NK-92 (cell line): ENCODE data around the gene STK11.

Experiments
- DNase-seq: peaks from one replicate; lab custom pipeline; 2025; ENCODE audit not compliant: unreplicated experiment; lab: John Stamatoyannopoulos, UW

Gene STK11

DNA sequence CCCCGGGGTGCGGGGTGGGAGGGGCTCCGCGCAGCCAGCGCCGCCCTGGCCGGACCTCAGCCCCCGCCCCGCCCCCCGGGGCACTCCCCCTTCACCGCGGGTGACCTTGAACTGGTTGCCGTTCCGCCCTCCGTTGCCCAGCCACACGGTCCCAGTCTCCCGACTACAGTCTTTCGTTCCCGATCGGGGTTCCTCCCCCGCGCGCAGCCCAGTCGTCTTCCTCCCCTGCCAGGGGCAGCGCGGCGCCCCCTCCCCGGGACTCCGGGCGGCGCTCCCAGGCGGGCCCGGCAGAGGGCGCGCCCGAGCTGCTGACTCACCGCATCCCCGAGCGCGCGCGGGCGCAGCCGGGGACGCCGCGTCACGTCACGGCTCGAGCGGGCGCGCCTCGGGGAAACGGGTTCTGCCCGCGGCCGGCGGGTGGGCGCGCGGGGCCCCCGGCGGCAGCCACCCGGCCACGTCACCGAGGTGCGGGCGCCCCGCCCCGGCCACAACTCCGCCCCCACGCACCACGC, 43.3 kb downstream of the STK11 start:
- DNase-seq, result no peak

DNA sequence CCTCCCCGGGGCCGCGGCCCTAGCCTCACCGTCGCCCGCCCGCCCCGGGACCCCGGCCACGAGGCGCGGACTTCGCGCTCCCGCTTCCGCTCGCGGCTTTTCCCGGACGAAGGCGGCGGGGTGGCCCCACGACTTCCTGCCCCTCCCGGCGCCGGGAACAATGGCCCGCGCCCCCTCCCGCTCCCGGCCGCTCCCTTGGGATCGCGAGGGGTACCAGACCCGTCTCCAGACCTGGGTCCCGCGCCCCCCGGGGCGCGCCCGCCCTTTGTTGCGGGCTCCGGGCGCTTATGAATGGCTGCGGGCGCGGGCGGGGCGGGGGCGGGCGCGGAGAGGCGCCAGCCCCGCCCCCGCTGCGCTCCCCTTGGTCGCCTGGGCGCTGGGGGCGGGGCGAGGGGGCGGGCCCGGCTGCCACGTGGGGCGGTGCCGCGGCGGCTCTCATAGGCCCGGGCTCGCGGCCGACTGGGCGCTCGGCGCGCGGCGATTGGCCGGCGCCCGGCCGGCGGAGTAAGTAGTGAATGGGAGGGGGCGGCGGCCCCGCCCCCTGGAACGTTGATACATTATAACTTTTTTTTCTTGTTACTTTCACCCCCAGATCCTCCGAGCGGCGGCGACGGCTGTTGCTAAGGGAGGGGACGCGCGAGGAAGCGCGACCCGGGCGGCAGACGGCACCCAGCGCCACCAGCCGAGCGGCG, 43.9 kb downstream of the STK11 start:
- DNase-seq, result peak; percentile 70

DNA sequence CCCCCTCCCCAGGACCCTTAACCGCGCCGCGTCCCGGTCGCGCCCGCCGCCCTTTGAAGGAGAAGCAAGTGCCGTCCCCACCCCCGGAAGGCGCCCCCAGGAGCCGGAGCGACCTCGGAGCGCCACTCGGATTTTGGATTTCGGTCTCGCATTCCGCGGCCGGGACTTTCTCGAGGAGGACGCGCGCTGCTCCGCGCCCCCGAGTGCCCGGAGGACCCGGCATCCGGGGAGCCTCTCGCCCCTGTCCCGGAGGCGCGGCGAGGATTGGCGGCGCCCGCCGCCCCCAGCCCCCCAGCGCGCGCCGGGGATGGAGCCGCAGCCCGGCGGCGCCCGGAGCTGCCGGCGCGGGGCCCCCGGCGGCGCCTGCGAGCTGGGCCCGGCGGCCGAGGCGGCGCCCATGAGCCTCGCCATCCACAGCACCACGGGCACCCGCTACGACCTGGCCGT, 44.4 kb downstream of the STK11 start:
- DNase-seq, result no peak

GRCh38 chr19:1250437-1251260, 45.1 kb downstream of the STK11 start:
- no peak for DNase-seq

DNA sequence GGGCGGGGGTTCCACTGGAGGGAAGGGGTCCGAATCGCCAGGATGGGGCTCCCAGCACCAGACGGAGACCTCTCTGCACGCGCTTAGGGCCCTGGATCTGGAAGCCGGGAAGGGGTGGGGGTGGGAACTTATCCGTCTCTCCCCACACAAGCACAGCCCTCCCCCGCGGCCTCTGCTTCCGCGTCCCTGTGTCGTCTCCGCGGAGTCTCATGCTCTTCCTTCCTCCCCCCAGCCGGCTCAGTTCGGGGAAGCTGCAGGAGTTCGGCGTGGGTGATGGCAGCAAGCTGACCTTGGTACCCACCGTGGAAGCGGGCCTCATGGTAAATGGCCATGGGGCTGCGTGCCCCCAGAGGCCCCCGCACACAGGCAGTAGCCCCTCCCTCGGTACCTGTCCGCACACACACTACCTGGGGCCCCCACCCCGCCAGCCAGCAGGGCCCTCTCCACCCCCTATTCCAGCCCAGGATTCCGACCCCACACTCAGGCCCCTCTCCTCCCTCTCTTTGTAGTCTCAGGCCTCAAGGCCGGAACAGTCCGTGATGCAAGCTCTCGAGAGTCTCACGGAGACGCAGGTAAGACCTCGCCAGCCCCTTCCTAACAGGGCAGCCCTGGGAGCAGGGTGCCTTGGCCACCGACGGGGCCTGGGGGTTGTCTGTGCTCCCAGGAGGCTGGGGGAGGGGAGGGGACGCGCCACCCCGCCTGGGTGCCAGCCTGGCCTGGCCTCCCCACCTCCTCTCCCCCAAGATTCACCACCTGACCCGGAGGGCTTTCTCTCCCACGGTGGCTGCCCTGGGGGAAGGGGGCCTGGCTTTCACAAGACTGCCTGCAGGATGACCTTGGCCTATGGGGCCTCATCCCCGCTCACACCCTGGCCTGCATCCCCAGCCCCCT, 46.0 kb downstream of the STK11 start:
- DNase-seq, result no peak

GRCh38 chr19:1252221-1252820, 46.7 kb downstream of the STK11 start:
- no peak for DNase-seq

- no peak for DNase-seq
Observed at GRCh38 chr19:1252821-1253513, 47.4 kb downstream of the STK11 start.

DNA sequence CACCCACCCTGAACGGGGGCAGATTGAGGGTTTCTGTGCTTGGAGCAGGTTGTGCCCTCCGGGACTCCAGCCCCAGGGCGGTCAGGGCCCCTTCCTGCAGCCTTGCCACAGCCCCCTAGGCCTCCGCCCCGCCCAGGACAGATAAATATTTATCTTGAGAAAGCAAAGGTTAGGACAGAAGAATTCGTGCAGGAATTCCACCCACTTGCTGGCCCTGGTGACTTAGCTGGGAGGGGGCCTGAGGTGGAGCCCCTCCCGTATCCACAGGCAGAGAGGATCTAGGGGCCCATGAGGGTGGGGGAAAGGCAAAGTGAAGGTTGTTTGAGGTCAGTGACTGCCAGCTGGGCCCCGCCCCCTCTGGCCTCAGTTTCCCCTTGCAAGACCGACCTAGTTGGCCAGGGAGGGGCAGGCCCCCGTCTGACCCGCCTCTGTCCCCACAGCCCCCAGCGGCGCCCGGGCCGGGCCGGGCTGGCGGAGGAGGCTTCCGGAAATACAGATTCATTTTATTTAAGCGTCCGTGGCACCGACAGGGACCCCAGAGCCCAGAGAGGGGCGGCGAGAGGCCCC, 48.0 kb downstream of the STK11 start:
- no peak for DNase-seq

DNA sequence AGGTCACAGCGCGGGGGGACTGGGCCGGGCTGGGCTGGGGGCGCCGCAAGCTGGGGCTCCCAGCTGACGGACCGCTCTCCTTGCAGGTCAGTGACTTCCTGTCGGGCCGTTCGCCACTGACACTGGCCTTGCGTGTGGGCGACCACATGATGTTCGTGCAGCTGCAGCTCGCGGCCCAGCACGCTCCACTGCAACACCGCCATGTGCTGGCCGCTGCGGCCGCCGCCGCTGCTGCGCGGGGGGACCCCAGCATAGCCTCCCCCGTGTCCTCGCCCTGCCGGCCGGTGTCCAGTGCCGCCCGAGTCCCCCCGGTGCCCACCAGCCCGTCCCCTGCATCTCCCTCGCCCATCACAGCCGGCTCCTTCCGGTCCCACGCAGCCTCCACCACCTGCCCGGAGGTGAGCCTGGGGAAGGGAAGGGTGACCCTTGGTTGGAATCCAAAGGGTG, 48.5 kb downstream of the STK11 start:
- DNase-seq, result no peak

GRCh38 chr19:1254530-1255185, 49.1 kb downstream of the STK11 start:
- DNase-seq, result no peak

DNA sequence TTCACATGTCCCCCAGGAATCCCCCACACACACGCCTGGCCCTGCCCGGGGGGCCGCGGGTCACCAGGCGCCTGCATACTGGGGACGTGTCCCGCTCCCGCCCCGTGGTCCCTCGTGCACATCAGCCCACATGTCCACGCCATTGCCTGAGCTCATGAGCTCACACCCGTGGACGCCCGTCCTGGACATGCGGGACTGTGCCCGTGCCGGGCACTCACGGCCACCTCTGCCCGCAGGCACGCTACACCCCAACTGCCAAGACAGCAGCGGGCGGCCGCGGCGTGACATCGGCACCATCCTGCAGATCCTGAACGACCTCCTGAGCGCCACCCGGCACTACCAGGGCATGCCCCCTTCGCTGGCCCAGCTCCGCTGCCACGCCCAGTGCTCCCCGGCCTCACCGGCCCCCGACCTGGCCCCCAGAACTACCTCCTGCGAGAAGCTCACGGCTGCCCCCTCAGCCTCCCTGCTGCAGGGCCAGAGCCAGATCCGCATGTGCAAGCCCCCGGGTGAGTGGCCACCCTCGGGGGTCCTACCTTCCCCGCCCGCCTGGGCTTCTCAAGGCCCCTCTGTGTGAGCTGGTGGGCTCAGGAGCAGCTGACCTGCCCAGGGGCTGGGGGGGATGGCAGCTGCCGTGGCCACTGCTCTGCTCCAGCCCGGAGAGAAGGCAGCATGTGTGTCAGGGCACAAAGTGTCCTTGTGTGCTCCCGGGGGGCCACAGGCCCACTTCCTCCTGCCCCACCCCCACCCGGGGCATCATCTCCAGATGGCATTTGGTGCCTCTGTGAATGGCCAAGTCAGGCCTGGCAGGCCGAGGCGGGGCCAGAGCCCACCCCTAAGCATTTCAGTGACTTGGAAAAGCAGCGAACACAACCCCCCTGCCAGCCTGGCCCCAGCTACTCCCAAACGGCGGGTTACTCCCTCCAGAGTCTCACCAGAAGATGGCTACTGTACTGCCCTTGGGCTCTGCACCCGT, 49.9 kb downstream of the STK11 start:
- no peak for DNase-seq

- DNase-seq, result no peak
Observed at GRCh38 chr19:1256646-1257474, 51.3 kb downstream of the STK11 start.

DNA sequence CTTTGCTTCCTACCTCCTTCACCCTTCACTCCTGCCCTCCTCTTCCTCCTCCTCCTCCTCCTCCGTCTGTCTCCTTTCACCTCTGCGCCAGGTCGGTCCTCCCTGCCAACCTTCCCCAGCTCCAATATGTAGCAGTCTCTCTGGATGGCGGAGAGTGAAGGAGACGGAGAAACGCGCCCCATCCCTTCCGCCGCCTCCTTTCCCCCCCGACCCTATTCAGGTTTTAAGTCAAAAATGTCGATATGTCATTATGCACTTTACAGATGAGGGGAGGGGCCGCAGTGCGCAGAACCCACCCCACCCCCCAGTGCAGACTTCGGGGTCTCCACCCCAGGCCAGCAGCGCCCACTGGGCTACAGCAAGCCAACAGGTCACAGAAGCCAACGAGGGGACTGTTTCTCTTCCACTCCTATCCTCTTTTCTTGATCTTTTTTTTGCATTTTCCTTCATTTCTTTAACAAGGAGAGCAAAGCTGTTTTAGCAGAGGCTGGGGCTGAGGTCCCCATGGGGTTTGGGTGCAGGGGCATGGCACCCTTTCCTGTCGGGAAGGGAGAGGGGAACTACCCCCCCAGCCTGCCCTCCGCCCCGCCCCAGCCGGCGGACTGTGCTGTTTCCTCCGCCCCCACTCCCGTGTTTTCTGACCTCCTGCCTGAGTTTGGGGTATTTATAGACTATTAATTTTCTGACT, 52.0 kb downstream of the STK11 start:
- no peak for DNase-seq

GRCh38 chr19:1258163-1258492, 52.5 kb downstream of the STK11 start:
- DNase-seq, result no peak

- no peak for DNase-seq
Observed at GRCh38 chr19:1258707-1259205, 53.2 kb downstream of the STK11 start.

- no peak for DNase-seq
Observed at GRCh38 chr19:1259206-1259875, 53.8 kb downstream of the STK11 start.
